ENCODE measurements around the gene ZNF385D. TPM values are rescaled to one million over a fixed set of nuclear protein-coding genes. Genes with fewer than 3 reads are reported as not detected.
"Not testable (repeated sequence)": the region's sequence is repeated elsewhere in the genome, so short reads cannot be mapped to it uniquely, and the experiment has no call there.

The ZNF385D gene
- total and polyA plus RNA-seq, 11 donors, result 1.3 to 19.8 (median 7.9) TPM

DNA sequence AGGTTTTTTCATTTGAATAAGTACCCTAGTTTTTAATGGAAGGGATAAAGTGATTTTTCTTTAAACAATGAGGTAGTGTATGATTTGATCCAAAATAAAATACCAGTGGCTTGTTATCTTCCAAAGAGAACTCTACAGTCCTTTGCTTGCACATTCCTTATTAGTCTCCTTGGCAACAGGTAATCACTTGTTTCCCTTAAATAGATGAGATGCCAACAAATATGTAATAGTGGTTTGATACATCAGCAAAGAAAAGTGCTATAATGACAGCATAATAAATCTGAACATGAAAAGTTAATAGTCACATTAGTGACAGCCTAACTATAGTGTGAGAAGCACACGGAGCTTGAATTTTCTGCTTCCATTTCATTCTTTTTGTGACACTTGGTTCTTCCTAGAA is 360.2 kb downstream of the ZNF385D start:
- Histone ChIP-seq H3K27me3 (no peaks in the 10 kb centered on the region), H3K4me3 (no peak overlapping the region), H3K27ac (no peak overlapping the region), H3K9me3 (peaks cover 0 to 11% (median 0%) of the 10 kb centered on the region in 12 donors), H3K36me3 (no peaks in the 10 kb centered on the region), H3K4me1 (peaks cover 0 to 15% (median 0%) of the 10 kb centered on the region in 12 donors)
- WGBS, 4 donors, result 0 to 74% (median 49%) methylated on average over 1 of the region's 1 CpG
- intact Hi-C loops (cut with DNase I), result no loop called here
- ATAC-seq (no peak), DNase-seq (no peak)
- TF ChIP-seq, protein P1, sequence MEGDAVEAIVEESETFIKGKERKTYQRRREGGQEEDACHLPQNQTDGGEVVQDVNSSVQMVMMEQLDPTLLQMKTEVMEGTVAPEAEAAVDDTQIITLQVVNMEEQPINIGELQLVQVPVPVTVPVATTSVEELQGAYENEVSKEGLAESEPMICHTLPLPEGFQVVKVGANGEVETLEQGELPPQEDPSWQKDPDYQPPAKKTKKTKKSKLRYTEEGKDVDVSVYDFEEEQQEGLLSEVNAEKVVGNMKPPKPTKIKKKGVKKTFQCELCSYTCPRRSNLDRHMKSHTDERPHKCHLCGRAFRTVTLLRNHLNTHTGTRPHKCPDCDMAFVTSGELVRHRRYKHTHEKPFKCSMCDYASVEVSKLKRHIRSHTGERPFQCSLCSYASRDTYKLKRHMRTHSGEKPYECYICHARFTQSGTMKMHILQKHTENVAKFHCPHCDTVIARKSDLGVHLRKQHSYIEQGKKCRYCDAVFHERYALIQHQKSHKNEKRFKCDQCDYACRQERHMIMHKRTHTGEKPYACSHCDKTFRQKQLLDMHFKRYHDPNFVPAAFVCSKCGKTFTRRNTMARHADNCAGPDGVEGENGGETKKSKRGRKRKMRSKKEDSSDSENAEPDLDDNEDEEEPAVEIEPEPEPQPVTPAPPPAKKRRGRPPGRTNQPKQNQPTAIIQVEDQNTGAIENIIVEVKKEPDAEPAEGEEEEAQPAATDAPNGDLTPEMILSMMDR (IDR thresholded peaks at IDR 0.05), result no peak
- no peak for TF ChIP-seq POLR2A (IDR thresholded peaks at IDR 0.05)

DNA sequence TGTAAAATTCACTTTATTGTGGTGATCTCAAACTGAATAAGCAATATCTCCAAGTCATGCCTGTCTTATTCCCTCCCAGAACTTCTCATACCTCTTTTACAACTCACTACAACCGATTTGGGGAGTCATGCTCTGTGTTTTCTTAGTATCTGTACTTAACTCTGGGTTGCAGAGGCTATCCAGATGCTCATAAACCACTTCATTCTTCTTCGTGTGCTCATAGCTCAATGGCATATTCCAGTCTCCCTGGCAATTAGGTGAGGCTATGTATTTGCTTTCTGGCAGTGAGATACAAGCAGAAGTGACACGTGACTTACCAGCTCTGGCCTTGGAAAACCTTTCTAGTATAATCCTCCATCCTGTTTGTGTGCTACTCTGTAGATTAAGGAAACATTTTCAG is 360.9 kb downstream of the ZNF385D start:
- Histone ChIP-seq H3K4me3 (no peak overlapping the region), H3K9me3 (peaks cover 0 to 11% (median 0%) of the 10 kb centered on the region in 12 donors), H3K27me3 (no peaks in the 10 kb centered on the region), H3K27ac (no peak overlapping the region), H3K4me1 (peaks cover 0 to 15% (median 0%) of the 10 kb centered on the region in 12 donors), H3K36me3 (no peaks in the 10 kb centered on the region)
- DNase-seq (no peak), ATAC-seq (no peak)
- WGBS, 4 donors, result 56 to 78% (median 59%) methylated on average over 3 of the region's 3 CpGs
- TF ChIP-seq, protein P1 (IDR thresholded peaks at IDR 0.05), result no peak
- no peak for TF ChIP-seq POLR2A (IDR thresholded peaks at IDR 0.05)
- intact Hi-C loops (cut with DNase I), result no loop called here

DNA sequence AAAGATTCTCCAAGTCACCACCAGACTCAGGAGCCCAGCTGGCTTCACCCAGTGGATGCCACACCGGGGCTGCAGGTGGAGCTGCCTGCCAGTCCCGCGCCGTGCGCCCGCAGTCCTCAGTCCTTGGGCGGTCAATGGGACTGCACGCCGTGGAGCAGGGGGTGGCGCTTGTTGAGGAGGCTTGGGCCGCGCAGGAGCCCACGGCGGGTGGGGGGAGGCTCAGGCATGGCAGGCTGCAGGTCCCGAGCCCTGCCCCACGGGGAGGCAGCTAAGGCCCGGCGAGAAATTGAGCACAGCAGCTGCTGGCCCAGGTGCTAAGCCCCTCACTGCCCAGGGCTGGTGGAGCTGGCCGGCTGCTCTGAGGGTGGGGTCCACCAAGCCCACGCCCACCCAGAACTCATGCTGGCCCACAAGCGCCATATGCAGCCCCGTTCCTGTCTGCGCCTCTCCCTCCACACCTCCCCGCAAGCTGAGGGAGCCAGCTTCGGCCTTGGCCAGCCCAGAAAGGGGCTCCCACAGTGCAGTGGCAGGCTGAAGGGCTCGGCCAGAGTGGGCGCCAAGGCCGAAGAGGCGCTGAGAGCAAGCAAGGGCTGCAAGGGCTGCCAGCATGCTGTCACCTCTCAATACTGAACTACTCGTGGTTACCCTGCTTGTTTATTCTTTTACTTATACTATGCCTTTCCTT is 363.7 kb downstream of the ZNF385D start:
- 89 to 93% (median 91%) methylated on average over 6 to 30 of the region's 30 CpGs for WGBS, 4 donors
- H3K27me3 ChIP-seq; H3K27ac ChIP-seq; H3K4me3 ChIP-seq; H3K4me1 ChIP-seq; H3K36me3 ChIP-seq; intact Hi-C loops (cut with DNase I); DNase-seq; ATAC-seq: not testable (repeated sequence)
- peaks cover 0 to 11% (median 0%) of the 10 kb centered on the region in 12 donors for H3K9me3 ChIP-seq

DNA sequence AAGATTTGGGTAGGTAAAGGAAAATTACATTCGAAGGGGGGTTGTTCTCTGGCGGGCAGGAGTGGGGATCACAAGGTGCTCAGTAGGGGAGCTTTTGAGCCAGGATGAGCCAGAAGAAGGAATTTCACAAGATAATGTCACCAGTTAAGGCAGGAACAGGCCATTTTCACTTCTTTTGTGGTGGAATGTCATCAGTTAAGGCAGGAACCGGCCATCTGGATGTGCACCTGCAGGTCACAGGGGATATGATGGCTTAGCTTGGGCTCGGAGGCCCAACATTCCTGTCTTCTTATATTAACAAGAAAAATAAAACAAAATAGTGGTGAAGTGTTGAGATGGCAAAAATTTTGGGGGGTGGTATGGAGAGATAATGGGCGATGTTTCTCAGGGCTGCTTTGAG is 373.0 kb downstream of the ZNF385D start:
- H3K36me3 ChIP-seq; H3K4me3 ChIP-seq; H3K4me1 ChIP-seq; H3K9me3 ChIP-seq; intact Hi-C loops (cut with DNase I); H3K27ac ChIP-seq; ATAC-seq; H3K27me3 ChIP-seq; DNase-seq: not testable (repeated sequence)
- WGBS, 4 donors, result 77 to 85% (median 82%) methylated on average over 5 of the region's 5 CpGs

DNA sequence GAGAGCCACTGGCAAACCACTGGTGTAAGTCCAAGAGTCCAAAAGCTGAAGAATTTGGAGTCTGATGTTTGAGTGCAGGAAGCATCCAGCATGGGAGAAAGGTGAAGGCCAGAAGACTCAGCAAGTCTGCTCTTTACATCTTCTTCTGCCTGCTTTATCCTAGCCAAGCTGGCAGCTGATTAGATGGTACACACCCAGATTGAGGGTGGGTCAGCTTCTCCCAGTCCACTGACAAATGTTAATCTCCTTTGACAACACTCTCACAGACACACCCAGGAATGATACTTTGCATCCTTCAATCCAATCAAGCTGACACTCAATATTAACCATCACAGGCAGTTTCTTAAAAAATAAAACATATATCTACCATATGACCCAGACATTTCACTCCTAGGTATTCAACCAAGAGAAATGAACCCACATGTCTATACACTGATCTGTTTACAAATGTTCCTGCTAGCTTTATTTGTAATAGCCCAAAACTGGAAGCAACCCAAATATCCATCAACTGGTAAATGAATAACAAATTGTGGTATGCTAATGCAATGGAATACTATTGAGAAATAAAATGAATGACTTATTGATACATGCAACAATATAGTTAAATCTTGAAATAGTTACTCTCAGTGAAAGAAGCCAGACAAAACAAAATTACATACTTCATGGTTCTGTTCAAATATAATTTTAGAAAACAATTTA is 373.8 kb downstream of the ZNF385D start:
- intact Hi-C loops (cut with DNase I), result no loop called here
- H3K27me3 ChIP-seq, result no peaks in the 10 kb centered on the region
- H3K27ac ChIP-seq, result no peak overlapping the region
- DNase-seq (no peak), ATAC-seq (no peak)
- TF ChIP-seq, protein P1 (IDR thresholded peaks at IDR 0.05), result no peak
- no peak for TF ChIP-seq POLR2A (IDR thresholded peaks at IDR 0.05)
- no peaks in the 10 kb centered on the region for H3K9me3 ChIP-seq
- H3K4me3 ChIP-seq, result no peak overlapping the region
- no peaks in the 10 kb centered on the region for H3K36me3 ChIP-seq
- no peaks in the 10 kb centered on the region for H3K4me1 ChIP-seq
